DOHH2 (cell line): ENCODE results near the gene DPYD.

Experiments
- H3F3A ChIP-seq: fragments of 200-600 bp; sonication (generic), shearing (Covaris generic); 2 replicates; pipeline ENCODE4 v1.6.0; 2016; ENCODE audit warnings: antibody characterized with exemption, mild to moderate bottlenecking; ENCODE audit not compliant: control insufficient read depth, insufficient read depth
- H3K27ac ChIP-seq: fragments of 200-600 bp; sonication (generic); 2 replicates; pipeline ENCODE4 v1.5.1; 2014; ENCODE audit warnings: low read depth, mild to moderate bottlenecking, low read length, moderate library complexity
- H3K27me3 ChIP-seq: fragments of 200-600 bp; sonication (generic); 2 replicates; pipeline ENCODE4 v1.6.1; 2014; ENCODE audit warnings: mild to moderate bottlenecking, low read length, mixed read lengths; ENCODE audit not compliant: control insufficient read depth
- H3K36me3 ChIP-seq: fragments of 200-600 bp; sonication (generic); 2 replicates; pipeline ENCODE4 v1.6.1; 2014; ENCODE audit warnings: mild to moderate bottlenecking, low read length, moderate library complexity, mixed read lengths; ENCODE audit not compliant: control insufficient read depth
- H3K4me1 ChIP-seq: fragments of 200-600 bp; sonication (generic); 2 replicates; pipeline ENCODE4 v1.6.1; 2014; ENCODE audit warnings: mild to moderate bottlenecking, low read length, mixed read lengths; ENCODE audit not compliant: control insufficient read depth
- H3K4me2 ChIP-seq: fragments of 200-600 bp; sonication (generic); 2 replicates; pipeline ENCODE4 v1.6.0; 2014; ENCODE audit warnings: mild to moderate bottlenecking, low read length, moderate library complexity
- H3K4me3 ChIP-seq: fragments of 200-600 bp; sonication (generic); 2 replicates; pipeline ENCODE4 v1.5.1; 2014; ENCODE audit warnings: mild to moderate bottlenecking, low read length, mixed read lengths
- H3K79me2 ChIP-seq: fragments of 200-600 bp; sonication (generic); 2 replicates; pipeline ENCODE4 v1.6.1; 2014; ENCODE audit warnings: mild to moderate bottlenecking, low read length, mixed read lengths; ENCODE audit not compliant: control insufficient read depth
- H3K9me2 ChIP-seq: fragments of 200-600 bp; sonication (generic); replicated peaks from 2 replicates; pipeline ENCODE4 v1.6.1; 2014; ENCODE audit warnings: mild to moderate bottlenecking, low read length, mixed read lengths; ENCODE audit not compliant: control insufficient read depth
- H3K9me3 ChIP-seq: fragments of 200-600 bp; sonication (generic); 2 replicates; pipeline ENCODE4 v1.6.1; 2014; ENCODE audit warnings: antibody characterized with exemption, low read length, mixed read lengths; ENCODE audit not compliant: control insufficient read depth, insufficient read depth
- H4K20me1 ChIP-seq: fragments of 200-600 bp; sonication (generic); 2 replicates; pipeline ENCODE4 v1.6.0; 2014; ENCODE audit warnings: low read depth, mild to moderate bottlenecking, antibody characterized with exemption, low read length, moderate library complexity; ENCODE audit not compliant: control insufficient read depth, insufficient read depth
- CTCF ChIP-seq: fragments of 200-600 bp; sonication (generic); IDR thresholded peaks from one replicate; pipeline ENCODE4 v1.5.1; 2014; ENCODE audit warnings: antibody characterized with exemption, mild to moderate bottlenecking, low read depth, low read length; ENCODE audit not compliant: poor library complexity, severe bottlenecking
- EZH2phosphoT487 ChIP-seq: fragments of 200-600 bp; sonication (generic); IDR thresholded peaks from 2 replicates; pipeline ENCODE4 v1.6.1; 2017; ENCODE audit warnings: borderline replicate concordance, mild to moderate bottlenecking, antibody characterized with exemption, low read length, moderate library complexity, mixed read lengths

DPYD gene

GRCh38 chr1:97926017-97926708, 5.3 kb upstream of the DPYD start:
- no peaks in the 10 kb centered on the region for H3F3A ChIP-seq
- H4K20me1 ChIP-seq, result no peaks in the 10 kb centered on the region
- H3K27ac ChIP-seq, result no peak overlapping the region
- no peaks in the 10 kb centered on the region; the same call in 1 of the 2 replicates for H3K9me2 ChIP-seq
- H3K4me1 ChIP-seq, result peaks cover 6% of the 10 kb centered on the region
- H3K9me3 ChIP-seq, result no peaks in the 10 kb centered on the region
- no peaks in the 10 kb centered on the region for H3K27me3 ChIP-seq
- no peaks in the 10 kb centered on the region for H3K79me2 ChIP-seq
- no peak for TF ChIP-seq CTCF
- TF ChIP-seq EZH2phosphoT487, result no peak
- H3K36me3 ChIP-seq, result no peaks in the 10 kb centered on the region
- no peak overlapping the region for H3K4me2 ChIP-seq
- no peak overlapping the region for H3K4me3 ChIP-seq

GRCh38 chr1:97925151-97925550, 4.3 kb upstream of the DPYD start:
- Histone ChIP-seq H3K9me3 (no peaks in the 10 kb centered on the region), H3K27ac (no peak overlapping the region), H3K4me1 (peaks cover 10% of the 10 kb centered on the region), H3K4me3 (no peak overlapping the region), H3F3A (no peaks in the 10 kb centered on the region), H3K4me2 (no peak overlapping the region), H3K9me2 (no peaks in the 10 kb centered on the region; the same call in 1 of the 2 replicates), H3K27me3 (peaks cover 5% of the 10 kb centered on the region; the same call in 1 of the 2 replicates), H4K20me1 (no peaks in the 10 kb centered on the region), H3K79me2 (no peaks in the 10 kb centered on the region), H3K36me3 (no peaks in the 10 kb centered on the region)
- TF ChIP-seq EZH2phosphoT487 (no peak), CTCF (no peak)

DNA sequence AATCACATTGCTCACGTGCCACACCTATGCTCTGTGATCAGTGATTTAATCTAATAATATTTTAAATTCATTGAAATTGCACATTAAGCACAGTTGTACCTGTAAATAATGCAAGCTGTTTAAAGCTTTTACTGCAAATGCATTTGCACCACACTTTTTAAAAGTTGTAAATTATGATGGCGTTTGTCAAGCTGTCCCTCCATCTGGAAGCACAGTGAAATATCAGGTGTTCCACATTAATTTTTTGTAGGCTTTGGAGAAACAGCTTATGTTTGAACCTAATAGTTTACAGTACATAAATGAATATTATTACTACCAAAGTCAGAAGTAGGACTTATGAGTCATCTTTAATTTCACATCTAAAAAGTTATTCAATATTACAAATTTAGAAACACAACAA, 3.0 kb upstream of the DPYD start:
- peaks cover 18% of the 10 kb centered on the region for H3K27me3 ChIP-seq
- TF ChIP-seq CTCF (no peak), EZH2phosphoT487 (no peak)

More for the DNA sequence above, 3.0 kb upstream of the DPYD start:
- Histone ChIP-seq H3K4me3 (no peak overlapping the region), H3K79me2 (no peaks in the 10 kb centered on the region), H3K9me3 (no peaks in the 10 kb centered on the region), H3K36me3 (no peaks in the 10 kb centered on the region), H4K20me1 (no peaks in the 10 kb centered on the region), H3K4me2 (no peak overlapping the region), H3K27ac (no peak overlapping the region), H3K4me1 (peaks cover 20% of the 10 kb centered on the region), H3K9me2 (no peaks in the 10 kb centered on the region; the same call in 1 of the 2 replicates), H3F3A (no peaks in the 10 kb centered on the region)
